OCI-LY1 (cell line): ENCODE measurements around the gene ABCC2.

Experiments
- H2AFZ ChIP-seq: fragments of 200-600 bp; sonication (generic), shearing (Covaris generic); 2 replicates; pipeline ENCODE4 v1.6.0; 2014; ENCODE audit warnings: antibody characterized with exemption, mild to moderate bottlenecking, low read length
- H3F3A ChIP-seq: fragments of 200-600 bp; sonication (generic), shearing (Covaris generic); 2 replicates; pipeline ENCODE4 v1.6.0; 2014; ENCODE audit warnings: mild to moderate bottlenecking, antibody characterized with exemption, low read length, moderate library complexity; ENCODE audit not compliant: insufficient read depth
- H3K27ac ChIP-seq: fragments of 200-600 bp; sonication (generic); 2 replicates; pipeline ENCODE4 v1.5.1; 2014; ENCODE audit warnings: low read length, mixed run types, mild to moderate bottlenecking, low read depth; ENCODE audit not compliant: poor library complexity, severe bottlenecking
- H3K27me3 ChIP-seq: fragments of 200-600 bp; sonication (generic); 2 replicates; pipeline ENCODE4 v1.6.0; 2014; ENCODE audit warnings: antibody characterized with exemption, mild to moderate bottlenecking, low read length, moderate library complexity; ENCODE audit not compliant: insufficient read depth
- H3K36me3 ChIP-seq: fragments of 200-600 bp; sonication (generic); 2 replicates; pipeline ENCODE4 v1.6.1; 2014; ENCODE audit warnings: mild to moderate bottlenecking, antibody characterized with exemption, low read length, moderate library complexity, mixed read lengths; ENCODE audit not compliant: insufficient read depth
- H3K4me1 ChIP-seq: fragments of 200-600 bp; sonication (generic); 2 replicates; pipeline ENCODE4 v1.5.1; 2014; ENCODE audit warnings: mild to moderate bottlenecking, low read length, moderate library complexity; ENCODE audit not compliant: insufficient read depth, severe bottlenecking
- H3K4me2 ChIP-seq: fragments of 200-600 bp; sonication (generic), shearing (Covaris generic); 2 replicates; pipeline ENCODE4 v1.6.1; 2014; ENCODE audit warnings: low read length
- H3K4me3 ChIP-seq: fragments of 200-600 bp; sonication (generic); 2 replicates; pipeline ENCODE4 v1.5.1; 2014; ENCODE audit warnings: low read length, low read depth, mild to moderate bottlenecking, mixed read lengths; ENCODE audit not compliant: poor library complexity, severe bottlenecking
- H3K79me2 ChIP-seq: fragments of 200-600 bp; shearing (Covaris generic); 2 replicates; pipeline ENCODE4 v1.6.1; 2016; ENCODE audit warnings: mixed run types, low read length, mixed read lengths; ENCODE audit not compliant: insufficient read depth
- H3K9ac ChIP-seq: fragments of 200-600 bp; sonication (generic), shearing (Covaris generic); 2 replicates; pipeline ENCODE4 v1.6.1; 2014; ENCODE audit warnings: mild to moderate bottlenecking, low read length, mixed read lengths
- H3K9me2 ChIP-seq: fragments of 200-600 bp; sonication (generic), shearing (Covaris generic); 2 replicates; pipeline ENCODE4 v1.6.1; 2014; ENCODE audit warnings: low read depth, mild to moderate bottlenecking, low read length, mixed read lengths
- H3K9me3 ChIP-seq: fragments of 200-600 bp; shearing (Covaris generic); 2 replicates; pipeline ENCODE4 v1.6.1; 2014; ENCODE audit warnings: low read length, mixed read lengths
- H4K20me1 ChIP-seq: fragments of 200-600 bp; sonication (generic), shearing (Covaris generic); 2 replicates; pipeline ENCODE4 v1.6.0; 2016; ENCODE audit warnings: mild to moderate bottlenecking, low read length; ENCODE audit not compliant: insufficient read depth
- CTCF ChIP-seq: fragments of 200-600 bp; sonication (generic), shearing (Covaris generic); IDR thresholded peaks from 2 replicates; pipeline ENCODE4 v1.5.1; 2017; ENCODE audit warnings: mild to moderate bottlenecking, antibody characterized with exemption, low read length, moderate library complexity, mixed read lengths
- EZH2 ChIP-seq: fragments of 200-600 bp; sonication (generic), shearing (Covaris generic); IDR thresholded peaks from 2 replicates; pipeline ENCODE4 v1.8.0; 2017; ENCODE audit warnings: borderline replicate concordance, mixed run types, mild to moderate bottlenecking, antibody characterized with exemption, low read length, moderate library complexity, mixed read lengths

ABCC2 gene

GRCh38 chr10:99769706-99770105 lies 12.7 kb upstream of the ABCC2 start:
- Histone ChIP-seq H3K4me3 (no peak overlapping the region), H3K9me3 (no peaks in the 10 kb centered on the region), H4K20me1 (no peaks in the 10 kb centered on the region), H3K4me1 (no peaks in the 10 kb centered on the region), H3K79me2 (no peaks in the 10 kb centered on the region), H3K9me2 (no peaks in the 10 kb centered on the region), H3K36me3 (no peaks in the 10 kb centered on the region), H3K9ac (no peak overlapping the region), H3K27ac (no peak overlapping the region), H2AFZ (no peak overlapping the region), H3F3A (no peaks in the 10 kb centered on the region), H3K27me3 (no peaks in the 10 kb centered on the region), H3K4me2 (no peak overlapping the region)
- no peak for TF ChIP-seq CTCF
- TF ChIP-seq EZH2: no peak

DNA sequence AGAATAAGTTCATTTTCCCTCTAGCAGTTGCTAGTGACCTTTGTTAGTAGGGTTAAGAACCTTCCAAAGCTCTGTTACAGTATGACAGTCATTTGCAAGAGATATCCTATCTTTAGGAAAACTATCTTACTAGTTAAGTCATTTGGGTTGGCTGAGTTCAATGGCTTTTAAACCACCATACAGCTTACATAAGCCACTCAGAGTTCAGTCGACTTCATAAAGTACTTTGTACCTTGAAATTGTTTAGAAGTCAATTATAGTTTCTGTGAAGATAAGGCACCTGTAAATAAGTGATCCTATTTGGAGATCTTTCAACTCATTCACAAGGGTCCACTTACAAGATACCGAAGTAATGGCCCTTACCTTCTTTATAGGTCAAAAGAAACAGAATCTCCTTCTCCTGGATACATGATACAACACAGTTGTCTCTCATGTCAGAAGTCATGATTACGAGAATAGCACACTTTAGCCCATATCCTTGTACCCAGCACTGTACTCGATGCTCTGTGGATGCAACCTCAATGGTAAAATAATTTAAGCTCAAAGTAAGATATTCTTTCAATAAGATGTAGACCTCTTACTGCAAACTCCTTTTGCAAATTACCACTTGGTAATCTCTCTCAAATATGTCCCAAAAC lies 11.9 kb upstream of the ABCC2 start:
- Histone ChIP-seq H2AFZ (no peak overlapping the region), H3F3A (no peaks in the 10 kb centered on the region), H3K27me3 (no peaks in the 10 kb centered on the region), H4K20me1 (no peaks in the 10 kb centered on the region), H3K4me1 (no peaks in the 10 kb centered on the region), H3K79me2 (no peaks in the 10 kb centered on the region), H3K9ac (no peak overlapping the region), H3K9me2 (no peaks in the 10 kb centered on the region), H3K4me2 (no peak overlapping the region), H3K4me3 (no peak overlapping the region), H3K9me3 (no peaks in the 10 kb centered on the region), H3K36me3 (no peaks in the 10 kb centered on the region), H3K27ac (no peak overlapping the region)
- no peak for TF ChIP-seq EZH2
- no peak for TF ChIP-seq CTCF

GRCh38 chr10:99775850-99776249 lies 6.6 kb upstream of the ABCC2 start:
- Histone ChIP-seq H3K9me2 (no peaks in the 10 kb centered on the region), H4K20me1 (no peaks in the 10 kb centered on the region), H2AFZ (no peak overlapping the region), H3K79me2 (no peaks in the 10 kb centered on the region), H3K9me3 (no peaks in the 10 kb centered on the region), H3K27me3 (no peaks in the 10 kb centered on the region), H3K36me3 (no peaks in the 10 kb centered on the region), H3K9ac (no peak overlapping the region), H3K4me1 (peaks cover 8% of the 10 kb centered on the region), H3K27ac (no peak overlapping the region), H3K4me3 (no peak overlapping the region), H3K4me2 (no peak overlapping the region), H3F3A (no peaks in the 10 kb centered on the region)
- no peak for TF ChIP-seq CTCF
- no peak for TF ChIP-seq EZH2
